ENCODE measurements around the gene CCDC181. TPM values are rescaled to one million over a fixed set of nuclear protein-coding genes. Genes with fewer than 3 reads are reported as not detected.

CCDC181 gene
- polyA plus RNA-seq, 1 of the 3 experiments (the other 2 are of a cell fraction), result 1.2 TPM

DNA sequence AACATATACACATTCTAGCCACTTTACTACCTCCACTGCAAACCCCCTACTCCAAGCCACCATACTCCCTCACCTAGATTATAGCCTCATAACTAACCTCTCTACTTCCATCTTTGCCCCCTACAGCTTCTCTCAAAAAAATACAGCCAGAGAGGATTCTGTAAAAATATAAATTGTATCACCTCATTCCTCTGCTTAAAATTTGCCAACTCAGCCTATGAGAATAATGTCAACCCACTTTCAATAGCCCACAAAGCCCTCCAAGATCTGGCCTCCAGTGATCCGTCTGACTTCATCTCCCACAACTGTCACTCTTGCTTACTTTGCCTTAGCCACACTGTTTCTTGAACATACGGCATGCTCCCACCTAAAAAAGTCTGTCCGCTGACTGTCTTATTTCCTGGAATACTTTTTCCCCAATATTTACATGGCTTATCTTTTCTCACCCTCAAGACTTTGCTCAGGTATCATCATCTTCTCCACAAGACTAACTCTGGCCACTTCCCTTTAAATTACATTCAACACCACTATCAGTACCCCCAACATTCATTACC, 81.2 kb downstream of the CCDC181 start:
- Histone ChIP-seq H3K4me2 (no peak overlapping the region), H3K9me3 (no peaks in the 10 kb centered on the region), H3K27ac (ENCODE audit: low read depth in 2 of 2, low read length in 1 of 2) (no peak overlapping the region), H3K27me3 (ENCODE audit: insufficient read depth) (no peaks in the 10 kb centered on the region), H3K4me3 (ENCODE audit: low read depth in 2 of 2, low read length in 1 of 2) (no peak overlapping the region), H3K9ac (no peak overlapping the region), H3K9me2 (no peaks in the 10 kb centered on the region), H3F3A (replicated peaks; ENCODE audit: insufficient read depth) (no peaks in the 10 kb centered on the region), H3K79me2 (ENCODE audit: insufficient read depth) (peaks cover 11% of the 10 kb centered on the region; the same call in 1 of the 2 replicates), H3K4me1 (ENCODE audit: control insufficient read depth in 1 of 2, insufficient read depth in 2 of 2, low read depth in 1 of 2, low read length in 1 of 2) (peaks cover 4% of the 10 kb centered on the region in 2 experiments; a peak in 1 of 4 replicates), H2AFZ (ENCODE audit: low read depth) (no peak overlapping the region), H3K36me3 (replicated peaks in 1 of 2; ENCODE audit: control insufficient read depth in 1 of 2, insufficient read depth in 2 of 2, low read length in 1 of 2) (peaks cover 0 to 3% of the 10 kb centered on the region in 2 experiments), H4K20me1 (ENCODE audit: insufficient read depth) (no peaks in the 10 kb centered on the region)
- TF ChIP-seq, protein P1, sequence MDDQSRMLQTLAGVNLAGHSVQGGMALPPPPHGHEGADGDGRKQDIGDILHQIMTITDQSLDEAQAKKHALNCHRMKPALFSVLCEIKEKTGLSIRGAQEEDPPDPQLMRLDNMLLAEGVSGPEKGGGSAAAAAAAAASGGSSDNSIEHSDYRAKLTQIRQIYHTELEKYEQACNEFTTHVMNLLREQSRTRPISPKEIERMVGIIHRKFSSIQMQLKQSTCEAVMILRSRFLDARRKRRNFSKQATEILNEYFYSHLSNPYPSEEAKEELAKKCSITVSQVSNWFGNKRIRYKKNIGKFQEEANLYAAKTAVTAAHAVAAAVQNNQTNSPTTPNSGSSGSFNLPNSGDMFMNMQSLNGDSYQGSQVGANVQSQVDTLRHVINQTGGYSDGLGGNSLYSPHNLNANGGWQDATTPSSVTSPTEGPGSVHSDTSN (IDR thresholded peaks at IDR 0.05), result no peak
- no peak for TF ChIP-seq RFX5 (IDR thresholded peaks at IDR 0.05; ENCODE audit: low read length)
- no peak for TF ChIP-seq SIN3A (IDR thresholded peaks at IDR 0.05; ENCODE audit: borderline replicate concordance, low read depth, low read length)
- no peak for TF ChIP-seq NFIC (IDR thresholded peaks at IDR 0.05; ENCODE audit: borderline replicate concordance)
- TF ChIP-seq, protein P2, sequence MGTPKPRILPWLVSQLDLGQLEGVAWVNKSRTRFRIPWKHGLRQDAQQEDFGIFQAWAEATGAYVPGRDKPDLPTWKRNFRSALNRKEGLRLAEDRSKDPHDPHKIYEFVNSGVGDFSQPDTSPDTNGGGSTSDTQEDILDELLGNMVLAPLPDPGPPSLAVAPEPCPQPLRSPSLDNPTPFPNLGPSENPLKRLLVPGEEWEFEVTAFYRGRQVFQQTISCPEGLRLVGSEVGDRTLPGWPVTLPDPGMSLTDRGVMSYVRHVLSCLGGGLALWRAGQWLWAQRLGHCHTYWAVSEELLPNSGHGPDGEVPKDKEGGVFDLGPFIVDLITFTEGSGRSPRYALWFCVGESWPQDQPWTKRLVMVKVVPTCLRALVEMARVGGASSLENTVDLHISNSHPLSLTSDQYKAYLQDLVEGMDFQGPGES (IDR thresholded peaks at IDR 0.05; ENCODE audit: low read depth, low read length), result no peak
- 97% methylated on average over 3 of the region's 3 CpGs for WGBS (ENCODE audit: low lambda C conversion rate)
- POLR2A ChIA-PET, result no interaction called here
- DNase-seq, result no peak
- CTCF ChIA-PET, result interaction anchor here (4.2 to 9.0 kb wide), 2 partner anchors 739 to 1004 kb away, joined by 36 to 189 read pairs; no protein-coding TSS in a partner anchor

DNA sequence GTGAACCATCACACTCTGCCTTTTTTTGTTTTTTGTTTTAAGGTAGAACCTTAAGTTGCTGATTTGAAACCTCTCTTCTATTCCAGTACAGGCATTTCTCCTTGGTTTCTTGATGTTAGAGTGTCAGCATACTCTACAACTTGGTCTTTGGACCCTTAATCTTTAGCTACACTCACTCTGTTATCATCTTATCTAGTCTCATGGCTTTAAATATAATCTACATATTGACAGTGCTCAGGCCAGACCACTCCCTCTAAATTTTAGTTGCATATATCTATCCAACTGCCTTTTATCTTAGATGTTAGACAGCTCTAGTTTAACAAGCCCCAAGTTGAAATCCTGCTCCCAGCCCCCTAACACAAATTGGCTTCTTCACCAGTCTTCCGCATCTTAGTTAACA, 81.8 kb downstream of the CCDC181 start:
- no peak for TF ChIP-seq NFIC (IDR thresholded peaks at IDR 0.05; ENCODE audit: borderline replicate concordance)
- TF ChIP-seq SMC3 (IDR thresholded peaks at IDR 0.05; ENCODE audit: low read depth, low read length), result no peak
- TF ChIP-seq, protein P2 (IDR thresholded peaks at IDR 0.05; ENCODE audit: low read depth, low read length), result no peak
- no peak for TF ChIP-seq GABPA (IDR thresholded peaks at IDR 0.05; ENCODE audit: low read depth)
- no peak for TF ChIP-seq EP300 (IDR thresholded peaks at IDR 0.05; ENCODE audit: borderline replicate concordance in 1 of 2, low read depth in 1 of 2, low read length in 1 of 2)
- TF ChIP-seq, protein P3, sequence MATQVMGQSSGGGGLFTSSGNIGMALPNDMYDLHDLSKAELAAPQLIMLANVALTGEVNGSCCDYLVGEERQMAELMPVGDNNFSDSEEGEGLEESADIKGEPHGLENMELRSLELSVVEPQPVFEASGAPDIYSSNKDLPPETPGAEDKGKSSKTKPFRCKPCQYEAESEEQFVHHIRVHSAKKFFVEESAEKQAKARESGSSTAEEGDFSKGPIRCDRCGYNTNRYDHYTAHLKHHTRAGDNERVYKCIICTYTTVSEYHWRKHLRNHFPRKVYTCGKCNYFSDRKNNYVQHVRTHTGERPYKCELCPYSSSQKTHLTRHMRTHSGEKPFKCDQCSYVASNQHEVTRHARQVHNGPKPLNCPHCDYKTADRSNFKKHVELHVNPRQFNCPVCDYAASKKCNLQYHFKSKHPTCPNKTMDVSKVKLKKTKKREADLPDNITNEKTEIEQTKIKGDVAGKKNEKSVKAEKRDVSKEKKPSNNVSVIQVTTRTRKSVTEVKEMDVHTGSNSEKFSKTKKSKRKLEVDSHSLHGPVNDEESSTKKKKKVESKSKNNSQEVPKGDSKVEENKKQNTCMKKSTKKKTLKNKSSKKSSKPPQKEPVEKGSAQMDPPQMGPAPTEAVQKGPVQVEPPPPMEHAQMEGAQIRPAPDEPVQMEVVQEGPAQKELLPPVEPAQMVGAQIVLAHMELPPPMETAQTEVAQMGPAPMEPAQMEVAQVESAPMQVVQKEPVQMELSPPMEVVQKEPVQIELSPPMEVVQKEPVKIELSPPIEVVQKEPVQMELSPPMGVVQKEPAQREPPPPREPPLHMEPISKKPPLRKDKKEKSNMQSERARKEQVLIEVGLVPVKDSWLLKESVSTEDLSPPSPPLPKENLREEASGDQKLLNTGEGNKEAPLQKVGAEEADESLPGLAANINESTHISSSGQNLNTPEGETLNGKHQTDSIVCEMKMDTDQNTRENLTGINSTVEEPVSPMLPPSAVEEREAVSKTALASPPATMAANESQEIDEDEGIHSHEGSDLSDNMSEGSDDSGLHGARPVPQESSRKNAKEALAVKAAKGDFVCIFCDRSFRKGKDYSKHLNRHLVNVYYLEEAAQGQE (IDR thresholded peaks at IDR 0.05; ENCODE audit: low read depth, low read length), result no peak
- no peak for TF ChIP-seq RAD21 (IDR thresholded peaks at IDR 0.05; ENCODE audit: low read length)
- TF ChIP-seq, protein P4, sequence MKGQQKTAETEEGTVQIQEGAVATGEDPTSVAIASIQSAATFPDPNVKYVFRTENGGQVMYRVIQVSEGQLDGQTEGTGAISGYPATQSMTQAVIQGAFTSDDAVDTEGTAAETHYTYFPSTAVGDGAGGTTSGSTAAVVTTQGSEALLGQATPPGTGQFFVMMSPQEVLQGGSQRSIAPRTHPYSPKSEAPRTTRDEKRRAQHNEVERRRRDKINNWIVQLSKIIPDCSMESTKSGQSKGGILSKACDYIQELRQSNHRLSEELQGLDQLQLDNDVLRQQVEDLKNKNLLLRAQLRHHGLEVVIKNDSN (IDR thresholded peaks at IDR 0.05; ENCODE audit: borderline replicate concordance, low read depth), result no peak
- TF ChIP-seq, protein P5, sequence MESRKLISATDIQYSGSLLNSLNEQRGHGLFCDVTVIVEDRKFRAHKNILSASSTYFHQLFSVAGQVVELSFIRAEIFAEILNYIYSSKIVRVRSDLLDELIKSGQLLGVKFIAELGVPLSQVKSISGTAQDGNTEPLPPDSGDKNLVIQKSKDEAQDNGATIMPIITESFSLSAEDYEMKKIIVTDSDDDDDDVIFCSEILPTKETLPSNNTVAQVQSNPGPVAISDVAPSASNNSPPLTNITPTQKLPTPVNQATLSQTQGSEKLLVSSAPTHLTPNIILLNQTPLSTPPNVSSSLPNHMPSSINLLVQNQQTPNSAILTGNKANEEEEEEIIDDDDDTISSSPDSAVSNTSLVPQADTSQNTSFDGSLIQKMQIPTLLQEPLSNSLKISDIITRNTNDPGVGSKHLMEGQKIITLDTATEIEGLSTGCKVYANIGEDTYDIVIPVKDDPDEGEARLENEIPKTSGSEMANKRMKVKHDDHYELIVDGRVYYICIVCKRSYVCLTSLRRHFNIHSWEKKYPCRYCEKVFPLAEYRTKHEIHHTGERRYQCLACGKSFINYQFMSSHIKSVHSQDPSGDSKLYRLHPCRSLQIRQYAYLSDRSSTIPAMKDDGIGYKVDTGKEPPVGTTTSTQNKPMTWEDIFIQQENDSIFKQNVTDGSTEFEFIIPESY (IDR thresholded peaks at IDR 0.05; ENCODE audit: borderline replicate concordance, low read depth), result no peak
- TF ChIP-seq GATA2 (CRISPR knock-in tag; IDR thresholded peaks at IDR 0.05), result no peak
- TF ChIP-seq FOXJ3 (CRISPR knock-in tag; IDR thresholded peaks at IDR 0.05), result no peak
- no peak overlapping the region for H3K27ac ChIP-seq (ENCODE audit: low read depth in 2 of 2, low read length in 1 of 2)
- no peak overlapping the region for H2AFZ ChIP-seq (ENCODE audit: low read depth)
- no peak for DNase-seq
- ChIA-PET POLR2A (no interaction called here), CTCF (interaction anchor here (9.0 kb wide), 1 partner anchor 739 kb away, joined by 189 read pairs; no protein-coding TSS in a partner anchor)
- no peaks in the 10 kb centered on the region for H3K9me3 ChIP-seq
- no peaks in the 10 kb centered on the region for H3F3A ChIP-seq (replicated peaks; ENCODE audit: insufficient read depth)
- 100% methylated on average over 1 of the region's 1 CpG for WGBS (ENCODE audit: low lambda C conversion rate)
- peaks cover 5% of the 10 kb centered on the region; the same call in 1 of the 2 replicates for H3K79me2 ChIP-seq (ENCODE audit: insufficient read depth)
- no peaks in the 10 kb centered on the region for H4K20me1 ChIP-seq (ENCODE audit: insufficient read depth)
- H3K36me3 ChIP-seq (replicated peaks in 1 of 2; ENCODE audit: control insufficient read depth in 1 of 2, insufficient read depth in 2 of 2, low read length in 1 of 2), result peaks cover 0 to 3% of the 10 kb centered on the region in 2 experiments
- H3K27me3 ChIP-seq (ENCODE audit: insufficient read depth), result no peaks in the 10 kb centered on the region
- H3K9ac ChIP-seq, result no peak overlapping the region
- H3K4me3 ChIP-seq (ENCODE audit: low read depth in 2 of 2, low read length in 1 of 2), result no peak overlapping the region
- H3K9me2 ChIP-seq, result no peaks in the 10 kb centered on the region
- peaks cover 4% of the 10 kb centered on the region in 2 experiments; a peak in 1 of 4 replicates for H3K4me1 ChIP-seq (ENCODE audit: control insufficient read depth in 1 of 2, insufficient read depth in 2 of 2, low read depth in 1 of 2, low read length in 1 of 2)
- no peak overlapping the region for H3K4me2 ChIP-seq

Measured in SK-N-SH (cell line).